GM12864 (cell line): ENCODE measurements around the gene RPL18A.

Experiments
- DNase-seq: peaks from one replicate; pipeline ENCODE4 v3.0.0-alpha.2; 2011; ENCODE audit warnings: low read depth
- H3K4me3 ChIP-seq: 2 replicates; pipeline ENCODE4 v1.5.1; 2011; ENCODE audit warnings: mild to moderate bottlenecking, low read depth, low read length, control low read depth
- TF ChIP-seq, protein P1 (sequence below): IDR thresholded peaks from 2 replicates; pipeline ENCODE4 v1.5.1; 2011; ENCODE audit warnings: low read depth, mild to moderate bottlenecking, moderate library complexity, low read length, control low read depth, inconsistent platforms; ENCODE audit errors: missing control alignments

RPL18A gene

DNA sequence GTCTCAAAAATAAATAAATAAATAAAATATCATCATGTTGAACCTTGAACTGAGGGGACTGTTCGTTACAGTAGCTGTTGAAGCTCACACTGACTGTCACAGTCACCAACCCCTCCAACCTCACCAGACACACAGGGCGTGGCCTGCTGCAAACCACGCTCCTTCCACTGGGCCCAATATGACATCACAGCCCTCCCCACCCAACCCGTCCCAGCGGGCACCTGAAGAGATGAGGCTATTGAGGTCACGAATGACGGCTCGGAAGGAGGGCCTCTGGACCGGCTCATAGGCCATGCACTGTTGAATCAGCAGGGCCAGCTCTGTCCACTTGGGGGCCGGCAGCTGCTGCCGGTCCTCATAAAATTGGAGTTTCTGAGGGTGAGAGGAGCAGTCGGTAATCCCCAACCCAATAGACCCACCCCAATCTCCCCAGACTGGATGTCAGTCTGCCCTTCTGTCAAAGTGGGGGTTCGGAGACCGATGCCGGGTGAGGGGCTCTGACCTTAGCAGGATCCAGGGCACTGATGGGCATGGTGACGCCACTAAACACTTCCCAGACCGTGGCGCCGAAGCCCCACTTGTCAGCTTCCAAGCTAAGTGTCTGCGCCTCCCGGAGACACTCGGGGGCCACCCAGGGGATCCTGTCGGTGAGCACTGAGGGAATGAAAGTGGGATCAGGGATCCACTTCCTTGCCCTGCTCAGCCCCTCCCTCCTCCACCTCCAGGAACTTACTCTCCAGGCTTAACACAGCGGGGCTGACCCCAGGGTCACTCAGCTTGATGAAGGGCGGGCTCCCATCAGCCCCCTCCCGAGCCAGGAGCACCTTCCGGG is 25.1 kb upstream of the RPL18A start:
- DNase-seq, result no peak
- TF ChIP-seq, protein P1, sequence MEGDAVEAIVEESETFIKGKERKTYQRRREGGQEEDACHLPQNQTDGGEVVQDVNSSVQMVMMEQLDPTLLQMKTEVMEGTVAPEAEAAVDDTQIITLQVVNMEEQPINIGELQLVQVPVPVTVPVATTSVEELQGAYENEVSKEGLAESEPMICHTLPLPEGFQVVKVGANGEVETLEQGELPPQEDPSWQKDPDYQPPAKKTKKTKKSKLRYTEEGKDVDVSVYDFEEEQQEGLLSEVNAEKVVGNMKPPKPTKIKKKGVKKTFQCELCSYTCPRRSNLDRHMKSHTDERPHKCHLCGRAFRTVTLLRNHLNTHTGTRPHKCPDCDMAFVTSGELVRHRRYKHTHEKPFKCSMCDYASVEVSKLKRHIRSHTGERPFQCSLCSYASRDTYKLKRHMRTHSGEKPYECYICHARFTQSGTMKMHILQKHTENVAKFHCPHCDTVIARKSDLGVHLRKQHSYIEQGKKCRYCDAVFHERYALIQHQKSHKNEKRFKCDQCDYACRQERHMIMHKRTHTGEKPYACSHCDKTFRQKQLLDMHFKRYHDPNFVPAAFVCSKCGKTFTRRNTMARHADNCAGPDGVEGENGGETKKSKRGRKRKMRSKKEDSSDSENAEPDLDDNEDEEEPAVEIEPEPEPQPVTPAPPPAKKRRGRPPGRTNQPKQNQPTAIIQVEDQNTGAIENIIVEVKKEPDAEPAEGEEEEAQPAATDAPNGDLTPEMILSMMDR, result peak; percentile 8
- H3K4me3 ChIP-seq, result no peak overlapping the region

DNA sequence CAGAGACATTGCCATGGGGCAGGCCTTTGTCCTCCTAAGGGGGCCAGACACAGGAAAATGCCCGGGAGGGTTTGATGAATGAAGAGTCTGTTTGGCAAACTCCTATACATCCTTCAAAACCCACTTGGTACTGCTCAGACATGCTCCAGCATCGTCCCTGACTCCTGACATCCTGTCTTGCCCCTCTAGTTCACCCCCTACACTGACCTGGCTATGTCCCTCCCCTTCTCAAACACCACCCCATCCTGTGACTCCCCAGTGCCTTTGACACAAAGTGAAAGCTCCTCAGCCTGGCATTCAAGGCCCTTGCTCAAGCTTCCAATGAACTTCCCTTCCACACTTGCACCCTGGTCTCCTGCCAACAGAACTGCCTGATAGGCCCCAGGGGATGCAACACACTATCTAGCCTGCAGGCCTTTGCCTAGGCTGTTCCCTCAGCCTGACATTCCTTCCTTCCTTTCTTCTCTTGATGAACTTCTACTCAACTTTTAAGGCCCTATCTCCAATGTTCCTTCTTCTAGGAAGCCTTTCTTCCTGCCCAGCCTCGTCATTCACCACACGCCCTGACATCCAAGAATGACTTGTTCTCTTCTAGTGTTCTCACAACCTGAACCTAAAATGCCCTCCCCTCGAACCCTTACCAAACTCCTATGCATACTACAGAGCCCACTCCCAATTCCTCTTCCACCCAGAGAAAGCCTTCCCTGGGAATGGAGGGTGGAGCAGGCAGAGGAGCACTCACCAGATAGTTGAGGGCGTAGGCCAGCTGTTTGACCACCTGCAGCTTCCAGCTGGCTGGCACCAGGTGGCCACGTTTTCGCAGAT is 24.3 kb upstream of the RPL18A start:
- H3K4me3 ChIP-seq, result no peak overlapping the region
- DNase-seq, result no peak
- TF ChIP-seq, protein P1, result no peak

DNA sequence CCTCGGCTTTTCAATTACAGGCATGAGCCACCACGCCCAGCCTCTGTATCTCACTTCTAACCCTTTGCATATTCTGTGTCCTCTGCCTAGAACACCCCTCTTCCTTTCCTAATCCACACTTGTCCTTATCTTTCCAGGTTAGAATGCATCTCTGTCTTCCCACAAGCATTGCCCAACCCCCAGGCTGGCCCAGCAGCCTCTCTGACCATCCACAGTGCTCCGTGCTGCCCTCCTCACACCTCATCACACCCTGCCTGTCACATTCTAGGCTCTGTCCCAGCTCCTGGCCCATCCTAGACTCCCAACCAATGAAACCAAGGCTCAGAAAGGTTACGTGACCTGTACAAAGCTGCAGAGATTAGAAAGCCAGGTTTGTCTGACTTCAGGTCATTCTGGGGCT is 23.2 kb upstream of the RPL18A start:
- no peak overlapping the region for H3K4me3 ChIP-seq
- TF ChIP-seq, protein P1, result no peak
- no peak for DNase-seq

DNA sequence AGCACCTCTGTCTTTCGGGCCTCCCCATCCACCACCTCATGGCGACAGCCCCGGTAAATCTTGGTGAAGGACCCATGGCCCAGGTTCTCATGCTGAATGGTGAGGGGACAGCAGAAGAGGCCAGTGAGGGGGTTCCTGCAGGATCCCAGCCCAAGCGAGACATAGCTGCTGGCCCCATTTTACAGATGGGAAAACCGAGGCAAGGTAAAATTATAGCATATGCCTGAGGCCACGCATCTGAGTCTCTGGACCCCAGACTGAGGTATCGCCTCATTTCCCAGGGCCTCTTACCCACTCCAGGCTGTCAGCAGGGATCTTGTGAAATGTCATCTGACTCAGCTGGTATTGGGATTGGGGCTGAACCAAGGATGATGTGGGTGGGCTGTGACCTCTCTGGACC is 21.7 kb upstream of the RPL18A start:
- H3K4me3 ChIP-seq, result no peak overlapping the region
- TF ChIP-seq, protein P1, result no peak
- no peak for DNase-seq

DNA sequence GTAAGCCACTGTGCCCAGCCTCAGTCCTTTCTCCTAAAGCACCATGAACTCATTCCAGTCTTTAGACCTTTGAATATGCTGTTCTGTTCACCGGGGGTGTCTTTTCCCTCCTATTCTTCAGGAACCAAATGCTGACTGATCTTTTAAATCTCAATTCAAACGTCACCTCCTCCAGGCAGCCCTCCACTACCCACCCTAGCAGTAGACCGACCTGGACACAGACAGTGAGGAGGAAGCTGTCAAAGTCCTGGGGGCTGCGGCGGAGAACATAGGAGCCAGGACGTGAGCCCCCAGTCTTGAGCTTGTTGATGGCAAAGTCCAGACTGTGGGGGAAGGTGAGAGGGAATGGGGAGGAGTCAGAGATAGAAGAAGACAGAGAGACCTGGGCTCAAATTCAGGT is 19.7 kb upstream of the RPL18A start:
- TF ChIP-seq, protein P1, result no peak
- no peak overlapping the region for H3K4me3 ChIP-seq
- DNase-seq, result no peak

DNA sequence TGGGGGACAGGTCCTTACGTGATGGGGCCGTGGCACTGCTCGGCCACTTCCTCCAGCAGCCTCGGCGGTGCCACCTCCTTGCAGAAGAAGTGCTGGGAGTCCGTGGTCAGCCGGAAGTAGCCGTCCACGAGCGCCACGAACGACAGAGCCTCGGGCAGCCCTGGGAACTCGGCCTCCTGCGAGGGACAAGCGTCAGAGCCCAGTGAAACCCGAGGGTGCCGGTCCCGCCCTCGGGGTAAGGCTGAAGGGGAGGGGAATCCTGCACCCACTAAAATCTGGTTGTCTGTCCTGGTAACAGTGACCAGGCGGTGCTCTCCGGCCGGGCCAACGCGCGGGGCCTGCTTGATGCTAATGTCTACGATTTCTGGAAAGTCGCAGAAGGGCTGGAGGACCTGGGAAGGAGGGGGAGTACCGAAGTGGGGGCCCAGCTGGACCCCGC is 18.3 kb upstream of the RPL18A start:
- DNase-seq, result no peak
- H3K4me3 ChIP-seq, result no peak overlapping the region
- TF ChIP-seq, protein P1, result no peak
